PFSK-1 (cell line): Measurements from ENCODE around the gene SLC39A7.

Experiments
- FOXP2 ChIP-seq: optimal IDR thresholded peaks from 2 replicates; pipeline ENCODE3; 2011; ENCODE audit warnings: borderline replicate concordance, control low read depth, inconsistent platforms; ENCODE audit not compliant: insufficient read depth; ENCODE audit errors: extremely low read length, extremely low read depth
- REST ChIP-seq, 2 experiments: IDR thresholded peaks; 2 replicates each; pipeline versions ENCODE4 v1.6.1 to v1.8.0; 2011 to 2012; ENCODE audit warnings: low read depth in 2 of 2, low read length in 2 of 2, control low read depth in 1 of 2, inconsistent platforms in 1 of 2, mild to moderate bottlenecking in 1 of 2, moderate library complexity in 1 of 2; ENCODE audit not compliant: insufficient read depth in 1 of 2
- SIN3A ChIP-seq: IDR thresholded peaks from 2 replicates; pipeline ENCODE4 v1.6.1; 2012; ENCODE audit warnings: mild to moderate bottlenecking, low read length, moderate library complexity, borderline replicate concordance; ENCODE audit not compliant: insufficient read depth
- TAF1 ChIP-seq: IDR thresholded peaks from 2 replicates; pipeline ENCODE4 v1.6.1; 2012; ENCODE audit warnings: low read length, control low read depth, borderline replicate concordance; ENCODE audit not compliant: insufficient read depth

GRCh38 chr6:33171880-33172687 is 28.6 kb upstream of the SLC39A7 start:
- TF ChIP-seq REST (IDR thresholded peaks at IDR 0.05; ENCODE audit: insufficient read depth in 1 of 2, low read depth in 2 of 2, low read length in 2 of 2) (no peak), TAF1 (no peak), FOXP2 (no peak), SIN3A (no peak)
